ENCODE data around the gene DNAAF2. TPM values are rescaled to one million over a fixed set of nuclear protein-coding genes. Genes with fewer than 3 reads are reported as not detected.
A peak's percentile ranks its signal among the peaks of the same experiment; 100 is the strongest.

DNAAF2 gene
- total RNA-seq, 2 donors from 2014 or later = 6.8 to 8.3 TPM

GRCh38 chr14:49623941-49624839, 10.9 kb downstream of the DNAAF2 start:
- no peak for TF ChIP-seq CTCF (IDR thresholded peaks at IDR 0.05)
- intact Hi-C loops (cut with DNase I) = loop anchor here (5.0 kb wide), 1 partner anchor 37 kb away; the partner anchor contains the start of gene RPS29
- DNase-seq = peak; percentile 36
- H3K27me3 ChIP-seq = no peaks in the 10 kb centered on the region
- H3K36me3 ChIP-seq = no peaks in the 10 kb centered on the region
- H3K9ac ChIP-seq (ENCODE audit: low read depth in 2 of 2, low read length in 2 of 2) = peak overlapping the region in 1 of 2 donors; percentile 46
- H3K9me3 ChIP-seq = no peaks in the 10 kb centered on the region
- H3K4me3 ChIP-seq = no peak overlapping the region
- peak overlapping the region; percentile 33 for H3K27ac ChIP-seq
- peaks cover 9% of the 10 kb centered on the region for H3K4me1 ChIP-seq

GRCh38 chr14:49623387-49623786, 11.7 kb downstream of the DNAAF2 start:
- DNase-seq = no peak
- no peak overlapping the region for H3K4me3 ChIP-seq
- H3K9me3 ChIP-seq = no peaks in the 10 kb centered on the region
- intact Hi-C loops (cut with DNase I) = loop anchor here (5.0 kb wide), 1 partner anchor 36 kb away; the partner anchor contains the start of gene RPS29
- no peaks in the 10 kb centered on the region for H3K27me3 ChIP-seq
- no peaks in the 10 kb centered on the region for H3K36me3 ChIP-seq
- peak overlapping the region; percentile 33 for H3K27ac ChIP-seq
- peaks cover 9% of the 10 kb centered on the region for H3K4me1 ChIP-seq
- H3K9ac ChIP-seq (ENCODE audit: low read depth in 2 of 2, low read length in 2 of 2) = no peak overlapping the region
- TF ChIP-seq CTCF (IDR thresholded peaks at IDR 0.05) = no peak

GRCh38 chr14:49622022-49622607, 12.9 kb downstream of the DNAAF2 start:
- no peaks in the 10 kb centered on the region for H3K27me3 ChIP-seq
- H3K4me1 ChIP-seq = peaks cover 9% of the 10 kb centered on the region
- H3K4me3 ChIP-seq = peak overlapping the region; percentile 68
- intact Hi-C loops (cut with DNase I) = loop anchor here (5.0 kb wide), 1 partner anchor 35 kb away; the partner anchor contains the start of gene RPS29
- no peak overlapping the region for H3K27ac ChIP-seq
- no peaks in the 10 kb centered on the region for H3K9me3 ChIP-seq
- TF ChIP-seq CTCF (IDR thresholded peaks at IDR 0.05) = no peak
- no peaks in the 10 kb centered on the region for H3K36me3 ChIP-seq
- DNase-seq = no peak
- H3K9ac ChIP-seq (ENCODE audit: low read depth in 2 of 2, low read length in 2 of 2) = peak overlapping the region in 1 of 2 donors; percentile 99

GRCh38 chr14:49621114-49621881, 13.7 kb downstream of the DNAAF2 start:
- Histone ChIP-seq H3K4me3 (peak overlapping the region; percentile 68), H3K27ac (peak overlapping the region; percentile 96), H3K36me3 (no peaks in the 10 kb centered on the region), H3K4me1 (peaks cover 9% of the 10 kb centered on the region), H3K9me3 (no peaks in the 10 kb centered on the region), H3K27me3 (no peaks in the 10 kb centered on the region), H3K9ac (ENCODE audit: low read depth in 2 of 2, low read length in 2 of 2) (peak overlapping the region; percentile 89 to 99)
- TF ChIP-seq CTCF (IDR thresholded peaks at IDR 0.05) = no peak
- peak; percentile 67 for DNase-seq
- intact Hi-C loops (cut with DNase I) = loop anchor here (5.0 kb wide), 1 partner anchor 34 kb away; the partner anchor contains the start of gene RPS29
